Activated B cell treated with CpG ODN at 0.5 μM for 24 hours (primary cell): ENCODE results near the gene MDFIC2. TPM values are rescaled to one million over a fixed set of nuclear protein-coding genes. Genes with fewer than 3 reads are reported as not detected.

Source experiments
- ATAC-seq: fragments of 200-7000 bp; cut with Tn5 transposase; one replicate; pipeline ENCODE4 v1.10.0; 2021; ENCODE audit warnings: low read depth, mild to moderate bottlenecking, moderate library complexity
- CTCF ChIA-PET: fragments of 350-600 bp; sonication (Branson Sonifier 250); formaldehyde crosslinking; loops from one replicate; lab custom pipeline; 2021; ENCODE audit warnings: antibody characterized with exemption; lab: Charles Lee
- POLR2A ChIA-PET: fragments of 350-600 bp; sonication (Branson Sonifier 250); formaldehyde crosslinking; loops from one replicate; lab custom pipeline; 2021; ENCODE audit warnings: antibody characterized with exemption; lab: Charles Lee
- DNase-seq: peaks from one replicate; pipeline ENCODE4 v3.0.0; 2022
- H3K27ac Mint-ChIP-seq: one replicate; pipeline ENCODE4 v1.8.0; 2020; ENCODE audit warnings: mixed read lengths
- H3K27me3 Mint-ChIP-seq: one replicate; pipeline ENCODE4 v1.8.0; 2021; ENCODE audit warnings: mixed read lengths
- H3K36me3 Mint-ChIP-seq: one replicate; pipeline ENCODE4 v1.8.0; 2021; ENCODE audit warnings: low read depth, mixed read lengths
- H3K4me1 Mint-ChIP-seq: one replicate; pipeline ENCODE4 v1.8.0; 2021; ENCODE audit warnings: mixed read lengths
- H3K4me3 Mint-ChIP-seq: one replicate; pipeline ENCODE4 v1.8.0; 2020; ENCODE audit warnings: mild to moderate bottlenecking, mixed read lengths
- H3K9me3 Mint-ChIP-seq: one replicate; pipeline ENCODE4 v1.8.0; 2020; ENCODE audit warnings: mixed read lengths
- CTCF ChIP-seq: fragments of 200-600 bp; IDR thresholded peaks from one replicate; pipeline ENCODE4 v1.8.0; 2022; ENCODE audit warnings: antibody characterized with exemption, mild to moderate bottlenecking
- intact Hi-C: fragments of 100-400 bp; cut with micrococcal nuclease; formaldehyde crosslinking; loops from one replicate; pipeline ENCODE4 v1.15.1; 2024
- total RNA-seq: library from RNA; stranded (reverse); gene quantifications from 2 replicates; pipeline ENCODE4 v1.2.3, GENCODE V29; 2022

The MDFIC2 gene
- total RNA-seq, 1 donor from 2014 or later, result not detected

GRCh38 chr3:70264122-70264780 lies 48.2 kb downstream of the MDFIC2 start:
- TF ChIP-seq CTCF, result no peak
- ChIA-PET CTCF (no interaction called here), POLR2A (no interaction called here)
- Mint-ChIP-seq H3K27ac (no peak overlapping the region), H3K27me3 (no peaks in the 10 kb centered on the region), H3K9me3 (no peaks in the 10 kb centered on the region), H3K4me3 (no peak overlapping the region), H3K36me3 (no peaks in the 10 kb centered on the region), H3K4me1 (no peaks in the 10 kb centered on the region)
- intact Hi-C loops, result no loop called here
- DNase-seq, result no peak
- ATAC-seq, result no peak

GRCh38 chr3:70261283-70261682 lies 51.2 kb downstream of the MDFIC2 start:
- no peaks in the 10 kb centered on the region for H3K27me3 Mint-ChIP-seq
- H3K36me3 Mint-ChIP-seq, result no peaks in the 10 kb centered on the region
- no peak overlapping the region for H3K4me3 Mint-ChIP-seq
- H3K9me3 Mint-ChIP-seq, result no peaks in the 10 kb centered on the region
- no peak for DNase-seq
- no peaks in the 10 kb centered on the region for H3K4me1 Mint-ChIP-seq
- ChIA-PET POLR2A (no interaction called here), CTCF (no interaction called here)
- no peak for ATAC-seq
- H3K27ac Mint-ChIP-seq, result no peak overlapping the region
- intact Hi-C loops, result no loop called here
- no peak for TF ChIP-seq CTCF

- H3K27me3 Mint-ChIP-seq, result no peaks in the 10 kb centered on the region
- TF ChIP-seq CTCF, result no peak
- ATAC-seq, result no peak
- POLR2A ChIA-PET, result no interaction called here
- no peak for DNase-seq
- CTCF ChIA-PET, result no interaction called here
- no peaks in the 10 kb centered on the region for H3K9me3 Mint-ChIP-seq
- no peaks in the 10 kb centered on the region for H3K36me3 Mint-ChIP-seq
- H3K4me1 Mint-ChIP-seq, result no peaks in the 10 kb centered on the region
- intact Hi-C loops, result no loop called here
- H3K4me3 Mint-ChIP-seq, result no peak overlapping the region
- no peak overlapping the region for H3K27ac Mint-ChIP-seq
Measured at GRCh38 chr3:70256566-70256965, 55.9 kb downstream of the MDFIC2 start.

GRCh38 chr3:70250492-70250891 lies 61.9 kb downstream of the MDFIC2 start:
- no peak for DNase-seq
- H3K4me1 Mint-ChIP-seq, result no peaks in the 10 kb centered on the region
- H3K27ac Mint-ChIP-seq, result no peak overlapping the region
- H3K27me3 Mint-ChIP-seq, result peaks cover 2% of the 10 kb centered on the region
- ATAC-seq, result no peak
- H3K9me3 Mint-ChIP-seq, result peaks cover 8% of the 10 kb centered on the region
- intact Hi-C loops, result no loop called here
- no peaks in the 10 kb centered on the region for H3K36me3 Mint-ChIP-seq
- CTCF ChIA-PET, result no interaction called here
- no peak overlapping the region for H3K4me3 Mint-ChIP-seq
- POLR2A ChIA-PET, result no interaction called here
- no peak for TF ChIP-seq CTCF

GRCh38 chr3:70249509-70250160 lies 62.8 kb downstream of the MDFIC2 start:
- Mint-ChIP-seq H3K4me1 (no peaks in the 10 kb centered on the region), H3K27me3 (peaks cover 2% of the 10 kb centered on the region), H3K36me3 (no peaks in the 10 kb centered on the region), H3K4me3 (no peak overlapping the region), H3K9me3 (peaks cover 8% of the 10 kb centered on the region), H3K27ac (no peak overlapping the region)
- ChIA-PET POLR2A (no interaction called here), CTCF (no interaction called here)
- ATAC-seq, result no peak
- TF ChIP-seq CTCF, result no peak
- intact Hi-C loops, result no loop called here
- DNase-seq, result no peak
